Measurements from ENCODE around the gene ESYT2.

ESYT2 gene

GRCh38 chr7:158745057-158745715 is 84.1 kb downstream of the ESYT2 start:
- no peaks in the 10 kb centered on the region for H3K9me3 ChIP-seq (replicated peaks; ENCODE audit: low read length)
- H3K9ac ChIP-seq (ENCODE audit: low read depth, low read length), result no peak overlapping the region
- H3K4me1 ChIP-seq (ENCODE audit: control insufficient read depth, insufficient read depth, low read length), result peaks cover 15% of the 10 kb centered on the region
- no peaks in the 10 kb centered on the region for H3K27me3 ChIP-seq (ENCODE audit: control insufficient read depth, insufficient read depth, low read length)
- no peak overlapping the region for H3K4me3 ChIP-seq (ENCODE audit: low read length)
- no peak overlapping the region for H3K4me2 ChIP-seq (ENCODE audit: low read length)
- peaks cover 57% of the 10 kb centered on the region for H3K36me3 ChIP-seq (ENCODE audit: insufficient read depth, low read length)

- Histone ChIP-seq H3K9ac (ENCODE audit: low read depth, low read length) (no peak overlapping the region), H3K4me1 (ENCODE audit: control insufficient read depth, insufficient read depth, low read length) (peaks cover 23% of the 10 kb centered on the region), H3K4me3 (ENCODE audit: low read length) (no peak overlapping the region), H3K36me3 (ENCODE audit: insufficient read depth, low read length) (peaks cover 61% of the 10 kb centered on the region), H3K9me3 (replicated peaks; ENCODE audit: low read length) (no peaks in the 10 kb centered on the region), H3K4me2 (ENCODE audit: low read length) (no peak overlapping the region), H3K27me3 (ENCODE audit: control insufficient read depth, insufficient read depth, low read length) (no peaks in the 10 kb centered on the region)
Observed at GRCh38 chr7:158744070-158744469, 85.2 kb downstream of the ESYT2 start.

GRCh38 chr7:158743219-158743618 is 86.1 kb downstream of the ESYT2 start:
- Histone ChIP-seq H3K4me1 (ENCODE audit: control insufficient read depth, insufficient read depth, low read length) (peaks cover 23% of the 10 kb centered on the region), H3K9me3 (replicated peaks; ENCODE audit: low read length) (no peaks in the 10 kb centered on the region), H3K36me3 (ENCODE audit: insufficient read depth, low read length) (peaks cover 60% of the 10 kb centered on the region), H3K9ac (ENCODE audit: low read depth, low read length) (no peak overlapping the region), H3K27me3 (ENCODE audit: control insufficient read depth, insufficient read depth, low read length) (no peaks in the 10 kb centered on the region), H3K4me3 (ENCODE audit: low read length) (no peak overlapping the region), H3K4me2 (ENCODE audit: low read length) (no peak overlapping the region)

DNA sequence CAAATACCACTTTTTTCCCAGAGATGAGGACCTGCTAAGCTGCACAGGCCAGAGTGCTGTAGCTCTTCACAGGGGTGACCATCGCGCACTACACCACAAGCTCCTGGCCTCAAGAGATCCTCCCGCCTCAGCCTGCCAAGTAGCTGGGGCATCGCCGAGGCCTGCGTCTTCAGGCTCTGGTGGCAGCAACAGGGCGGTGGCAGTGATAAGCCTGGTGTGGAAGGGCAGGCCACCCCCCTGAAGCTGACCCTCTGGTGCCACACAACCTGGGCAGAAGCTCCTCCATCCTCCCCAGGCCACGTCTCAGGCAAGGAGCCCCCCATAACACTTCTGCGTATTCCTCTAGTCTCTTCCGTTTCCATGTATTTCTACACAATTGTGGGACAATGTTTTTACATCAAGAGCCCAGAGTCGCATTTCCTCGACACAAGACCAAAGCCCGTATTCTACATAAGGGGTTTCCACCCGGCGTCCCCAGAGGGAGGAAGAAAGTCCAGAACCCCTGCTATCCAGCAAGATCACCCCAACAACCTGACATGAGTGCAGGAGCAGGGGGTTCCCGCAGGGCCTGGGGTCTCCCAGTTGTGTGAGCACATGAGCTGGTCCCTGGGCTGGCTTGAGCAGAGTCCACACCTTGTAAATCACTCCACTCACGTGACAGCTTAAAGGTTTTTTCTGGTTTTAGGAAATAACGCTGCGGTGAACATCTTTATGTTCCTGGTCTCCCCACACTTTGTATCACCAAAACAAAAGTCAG is 87.1 kb downstream of the ESYT2 start:
- Histone ChIP-seq H3K4me1 (ENCODE audit: control insufficient read depth, insufficient read depth, low read length) (peaks cover 23% of the 10 kb centered on the region), H3K27me3 (ENCODE audit: control insufficient read depth, insufficient read depth, low read length) (no peaks in the 10 kb centered on the region), H3K9ac (ENCODE audit: low read depth, low read length) (no peak overlapping the region), H3K4me2 (ENCODE audit: low read length) (no peak overlapping the region), H3K36me3 (ENCODE audit: insufficient read depth, low read length) (peaks cover 54% of the 10 kb centered on the region), H3K4me3 (ENCODE audit: low read length) (no peak overlapping the region), H3K9me3 (replicated peaks; ENCODE audit: low read length) (no peaks in the 10 kb centered on the region)

GRCh38 chr7:158741294-158741666 is 88.0 kb downstream of the ESYT2 start:
- Histone ChIP-seq H3K4me1 (ENCODE audit: control insufficient read depth, insufficient read depth, low read length) (peaks cover 23% of the 10 kb centered on the region), H3K9me3 (replicated peaks; ENCODE audit: low read length) (no peaks in the 10 kb centered on the region), H3K27me3 (ENCODE audit: control insufficient read depth, insufficient read depth, low read length) (no peaks in the 10 kb centered on the region), H3K9ac (ENCODE audit: low read depth, low read length) (peak overlapping the region; percentile 10), H3K36me3 (ENCODE audit: insufficient read depth, low read length) (peaks cover 59% of the 10 kb centered on the region), H3K4me2 (ENCODE audit: low read length) (no peak overlapping the region), H3K4me3 (ENCODE audit: low read length) (no peak overlapping the region)

DNA sequence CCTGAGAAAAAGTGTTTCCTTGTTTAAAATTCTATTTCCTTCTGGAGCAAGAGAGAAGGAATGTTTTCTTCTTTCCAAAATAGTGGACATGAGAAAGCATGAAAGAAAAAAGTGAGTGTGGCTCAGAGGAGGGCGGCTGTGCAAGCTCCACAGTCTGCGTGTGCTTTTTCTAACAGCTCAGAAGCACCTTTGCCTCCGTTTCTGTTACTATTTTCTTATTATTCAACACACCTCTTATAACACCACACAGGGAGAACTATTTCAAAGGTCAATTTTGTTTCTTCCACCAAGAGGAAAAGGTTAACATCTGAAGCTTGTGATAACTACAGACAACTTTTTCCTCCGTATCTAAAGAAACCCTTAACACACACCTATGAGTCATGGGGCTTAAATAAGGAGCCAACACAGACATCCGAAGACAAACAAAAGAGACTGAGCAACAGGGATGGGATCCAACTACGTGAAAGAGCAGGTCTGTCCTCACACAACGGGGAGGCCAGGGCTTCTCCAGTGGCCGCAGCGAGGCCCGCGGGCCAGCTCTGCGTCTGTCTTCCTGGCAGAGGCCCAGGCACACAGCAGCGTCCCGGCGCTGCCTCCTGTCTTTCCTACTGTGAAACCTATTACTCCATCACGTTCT is 88.5 kb downstream of the ESYT2 start:
- Histone ChIP-seq H3K9ac (ENCODE audit: low read depth, low read length) (peak overlapping the region; percentile 42), H3K27me3 (ENCODE audit: control insufficient read depth, insufficient read depth, low read length) (no peaks in the 10 kb centered on the region), H3K4me2 (ENCODE audit: low read length) (peak overlapping the region; percentile 76), H3K4me3 (ENCODE audit: low read length) (no peak overlapping the region), H3K9me3 (replicated peaks; ENCODE audit: low read length) (no peaks in the 10 kb centered on the region), H3K4me1 (ENCODE audit: control insufficient read depth, insufficient read depth, low read length) (peaks cover 23% of the 10 kb centered on the region), H3K36me3 (ENCODE audit: insufficient read depth, low read length) (peaks cover 60% of the 10 kb centered on the region)

DNA sequence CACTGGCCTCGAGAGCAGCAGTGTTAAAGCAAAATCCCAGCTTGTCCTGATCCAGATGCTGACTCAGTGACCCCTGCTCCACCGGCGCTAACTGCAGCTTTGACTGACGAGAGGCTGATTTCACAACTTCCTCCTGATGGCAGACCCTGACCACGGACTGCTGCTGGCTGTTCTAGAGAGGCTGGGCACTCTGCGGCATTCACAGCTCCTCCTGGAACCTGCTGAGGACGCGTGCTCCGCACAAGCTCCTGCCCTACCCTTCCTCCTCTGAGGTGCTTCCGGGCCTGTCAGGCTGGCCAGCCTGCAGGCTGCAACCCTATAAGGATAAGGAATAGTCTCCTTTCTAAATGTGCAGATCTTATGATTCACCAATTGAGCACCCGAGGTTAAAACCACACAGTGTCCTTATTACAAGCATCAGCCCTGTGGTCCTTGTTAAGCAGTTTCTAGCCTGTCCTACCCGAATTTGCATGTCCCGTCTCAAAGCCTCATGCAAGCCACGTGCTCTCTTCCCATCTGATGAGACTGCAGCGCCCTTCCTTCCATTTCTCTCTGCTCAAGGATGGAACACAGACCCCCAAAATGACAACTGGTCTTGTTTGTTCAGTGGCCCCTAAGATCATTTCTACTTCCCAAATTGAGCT is 89.2 kb downstream of the ESYT2 start:
- peak overlapping the region; percentile 76 for H3K4me2 ChIP-seq (ENCODE audit: low read length)
- H3K9ac ChIP-seq (ENCODE audit: low read depth, low read length), result peak overlapping the region; percentile 42
- peaks cover 26% of the 10 kb centered on the region for H3K4me1 ChIP-seq (ENCODE audit: control insufficient read depth, insufficient read depth, low read length)
- no peaks in the 10 kb centered on the region for H3K9me3 ChIP-seq (replicated peaks; ENCODE audit: low read length)
- H3K27me3 ChIP-seq (ENCODE audit: control insufficient read depth, insufficient read depth, low read length), result no peaks in the 10 kb centered on the region
- peaks cover 60% of the 10 kb centered on the region for H3K36me3 ChIP-seq (ENCODE audit: insufficient read depth, low read length)
- H3K4me3 ChIP-seq (ENCODE audit: low read length), result peak overlapping the region; percentile 40

GRCh38 chr7:158738841-158739240 is 90.5 kb downstream of the ESYT2 start:
- Histone ChIP-seq H3K27me3 (ENCODE audit: control insufficient read depth, insufficient read depth, low read length) (no peaks in the 10 kb centered on the region), H3K9ac (ENCODE audit: low read depth, low read length) (no peak overlapping the region), H3K36me3 (ENCODE audit: insufficient read depth, low read length) (peaks cover 69% of the 10 kb centered on the region), H3K4me3 (ENCODE audit: low read length) (no peak overlapping the region), H3K4me2 (ENCODE audit: low read length) (no peak overlapping the region), H3K9me3 (replicated peaks; ENCODE audit: low read length) (no peaks in the 10 kb centered on the region), H3K4me1 (ENCODE audit: control insufficient read depth, insufficient read depth, low read length) (peaks cover 28% of the 10 kb centered on the region)

GRCh38 chr7:158737064-158737695 is 92.1 kb downstream of the ESYT2 start:
- Histone ChIP-seq H3K9me3 (replicated peaks; ENCODE audit: low read length) (no peaks in the 10 kb centered on the region), H3K36me3 (ENCODE audit: insufficient read depth, low read length) (peaks cover 74% of the 10 kb centered on the region), H3K27me3 (ENCODE audit: control insufficient read depth, insufficient read depth, low read length) (no peaks in the 10 kb centered on the region), H3K4me2 (ENCODE audit: low read length) (no peak overlapping the region), H3K4me1 (ENCODE audit: control insufficient read depth, insufficient read depth, low read length) (peaks cover 28% of the 10 kb centered on the region), H3K4me3 (ENCODE audit: low read length) (no peak overlapping the region), H3K9ac (ENCODE audit: low read depth, low read length) (no peak overlapping the region)

- Histone ChIP-seq H3K9me3 (replicated peaks; ENCODE audit: low read length) (no peaks in the 10 kb centered on the region), H3K9ac (ENCODE audit: low read depth, low read length) (no peak overlapping the region), H3K4me1 (ENCODE audit: control insufficient read depth, insufficient read depth, low read length) (peaks cover 20% of the 10 kb centered on the region), H3K4me2 (ENCODE audit: low read length) (no peak overlapping the region), H3K36me3 (ENCODE audit: insufficient read depth, low read length) (peaks cover 69% of the 10 kb centered on the region), H3K27me3 (ENCODE audit: control insufficient read depth, insufficient read depth, low read length) (no peaks in the 10 kb centered on the region), H3K4me3 (ENCODE audit: low read length) (no peak overlapping the region)
Observed at GRCh38 chr7:158735935-158736334, 93.4 kb downstream of the ESYT2 start.

- peaks cover 72% of the 10 kb centered on the region for H3K36me3 ChIP-seq (ENCODE audit: insufficient read depth, low read length)
- peaks cover 10% of the 10 kb centered on the region for H3K4me1 ChIP-seq (ENCODE audit: control insufficient read depth, insufficient read depth, low read length)
- H3K9me3 ChIP-seq (replicated peaks; ENCODE audit: low read length), result no peaks in the 10 kb centered on the region
Observed at GRCh38 chr7:158734861-158735260, 94.4 kb downstream of the ESYT2 start.

More at GRCh38 chr7:158734861-158735260, 94.4 kb downstream of the ESYT2 start:
- H3K9ac ChIP-seq (ENCODE audit: low read depth, low read length), result no peak overlapping the region
- H3K4me2 ChIP-seq (ENCODE audit: low read length), result no peak overlapping the region
- H3K27me3 ChIP-seq (ENCODE audit: control insufficient read depth, insufficient read depth, low read length), result no peaks in the 10 kb centered on the region
- no peak overlapping the region for H3K4me3 ChIP-seq (ENCODE audit: low read length)
